ENCODE measurements around the gene TRRAP.
"Not testable (repeated sequence)": the region's sequence is repeated elsewhere in the genome, so short reads cannot be mapped to it uniquely, and the experiment has no call there.

Gene TRRAP

DNA sequence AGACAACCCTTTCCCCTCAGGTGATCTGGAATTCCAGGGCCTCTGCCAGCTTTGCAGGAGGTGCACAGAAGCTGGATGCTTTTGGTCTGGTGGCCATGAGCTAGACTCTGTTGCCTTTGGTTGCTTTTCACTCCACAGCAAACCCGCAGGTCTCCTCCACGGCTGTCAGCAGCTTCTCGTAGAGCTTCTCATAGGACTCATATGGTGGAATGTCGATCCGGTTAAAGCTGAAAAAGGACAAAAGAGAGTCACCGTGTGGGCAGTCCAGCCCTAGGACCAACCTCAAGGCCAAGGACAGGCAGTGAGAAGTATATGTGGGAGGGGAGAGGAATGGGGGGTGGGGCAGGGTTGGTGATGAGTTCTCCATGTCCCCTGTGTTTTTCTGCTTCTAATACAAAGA, 152.1 kb downstream of the TRRAP start:
- DNase-seq (ENCODE audit: low read depth): no peak

DNA sequence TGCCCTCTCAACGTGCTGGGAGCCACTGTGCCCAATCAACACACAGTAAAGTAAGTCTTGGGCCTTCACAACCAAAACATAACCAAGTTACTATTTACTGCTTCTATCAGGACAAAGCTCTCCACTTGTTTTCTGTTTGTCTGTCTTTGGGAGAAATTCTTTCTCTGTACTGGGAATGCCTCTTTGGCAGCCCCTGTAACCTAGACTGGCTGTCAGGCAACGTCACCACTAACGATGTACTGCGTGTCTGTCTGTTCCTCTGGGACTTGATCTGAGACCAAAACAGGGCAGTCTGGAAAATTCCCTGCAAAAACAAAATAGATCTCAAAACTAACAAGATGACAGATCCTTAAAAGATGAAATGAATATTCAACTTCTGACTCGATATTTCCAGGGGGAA, 152.6 kb downstream of the TRRAP start:
- no peak for DNase-seq (ENCODE audit: low read depth)

DNA sequence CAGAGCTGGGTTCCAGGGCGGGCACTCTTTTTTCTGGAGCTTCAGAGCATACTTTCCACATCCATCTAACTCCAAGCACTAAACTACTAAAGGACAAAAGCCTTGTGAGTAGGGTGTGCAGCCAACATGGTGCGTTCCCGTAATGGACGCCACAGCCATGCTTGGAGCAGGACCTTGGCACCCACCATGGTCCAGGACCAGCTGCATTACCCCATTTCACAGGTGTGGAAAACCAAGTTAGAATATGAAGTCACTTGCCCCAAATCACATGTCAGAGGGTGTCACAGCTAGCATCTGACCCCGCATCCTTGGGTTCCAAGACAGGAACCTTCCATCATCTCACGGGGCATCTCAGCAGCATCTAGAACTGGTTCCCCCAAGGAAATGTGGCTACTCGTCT, 153.2 kb downstream of the TRRAP start:
- no peak for DNase-seq (ENCODE audit: low read depth)

DNA sequence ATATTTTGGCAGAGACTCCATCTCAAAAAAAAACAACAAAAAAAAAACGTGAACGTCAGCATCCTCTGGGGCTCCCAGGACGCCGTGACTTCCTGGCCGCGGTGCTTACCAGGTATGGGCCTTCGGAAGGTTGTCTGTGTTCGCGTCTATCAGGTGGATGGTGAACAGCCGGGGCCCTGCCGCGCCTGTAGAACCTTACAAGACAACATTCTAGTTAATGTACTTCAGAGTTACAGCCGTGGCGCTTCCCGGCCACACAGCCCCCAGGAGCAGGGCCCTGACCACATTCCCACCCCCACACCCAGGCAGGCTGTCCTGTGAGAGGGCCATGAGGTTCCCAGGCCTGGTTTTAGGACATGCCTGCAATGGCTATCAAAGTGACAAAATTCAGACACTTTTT, 154.6 kb downstream of the TRRAP start:
- DNase-seq (ENCODE audit: low read depth): no peak

DNA sequence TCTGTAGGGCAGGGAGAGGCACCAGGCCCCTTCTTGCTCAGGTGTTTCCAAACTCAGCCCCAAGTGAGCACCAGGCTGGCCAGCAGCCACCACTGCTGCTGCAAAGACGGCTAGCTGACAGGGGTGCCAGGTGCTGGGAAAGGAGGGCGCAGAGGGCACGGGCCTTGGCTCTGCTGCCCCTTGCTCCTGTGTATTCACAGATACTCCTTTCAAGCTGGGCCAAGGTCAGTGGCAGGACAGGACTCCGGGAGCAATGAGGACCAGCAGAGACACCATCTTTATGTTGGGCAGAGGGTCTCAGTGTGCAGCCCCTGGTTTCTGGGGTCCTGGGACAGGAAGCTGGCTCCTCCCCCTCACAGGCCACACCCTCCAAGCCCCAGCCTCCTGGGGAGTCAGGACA, 155.4 kb downstream of the TRRAP start:
- no peak for DNase-seq (ENCODE audit: low read depth)

DNA sequence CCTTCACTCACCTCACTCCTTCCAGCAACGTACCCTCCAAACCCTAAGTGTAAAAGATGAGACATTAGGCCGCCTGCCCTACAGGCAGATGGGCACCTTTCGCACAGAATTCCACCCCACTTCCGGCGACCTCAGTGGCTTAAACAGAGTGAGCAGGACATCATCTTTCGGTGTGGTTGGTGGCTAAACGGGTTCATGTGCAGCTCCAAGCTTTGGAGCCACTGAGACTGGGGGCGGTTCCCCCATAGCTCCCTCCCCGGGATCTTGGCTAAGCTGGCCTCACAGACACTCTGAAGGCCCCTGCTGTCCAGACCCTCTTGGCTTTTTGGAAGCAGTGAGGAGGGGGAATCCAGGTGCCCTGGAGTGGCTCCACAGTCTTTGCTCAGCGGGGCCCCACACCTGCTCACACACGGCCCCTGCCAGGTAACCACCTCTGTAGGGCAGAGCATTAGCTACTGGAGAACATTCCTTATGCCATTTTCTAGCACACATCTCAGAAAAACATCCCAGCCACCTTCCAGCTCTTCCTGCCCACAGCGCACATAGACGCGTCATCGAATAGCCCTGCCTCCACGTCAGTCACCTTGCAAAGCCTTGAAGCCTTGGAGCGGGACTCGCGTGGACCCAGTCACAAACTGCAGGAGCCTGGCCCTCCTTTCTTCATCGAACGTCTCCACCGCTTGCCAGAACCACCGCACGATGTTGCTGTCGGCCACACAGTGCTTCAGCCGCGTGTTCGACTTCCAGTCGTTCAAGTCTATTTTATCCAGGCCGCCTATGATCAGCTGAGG, 156.8 kb downstream of the TRRAP start:
- DNase-seq (ENCODE audit: low read depth): no peak

DNA sequence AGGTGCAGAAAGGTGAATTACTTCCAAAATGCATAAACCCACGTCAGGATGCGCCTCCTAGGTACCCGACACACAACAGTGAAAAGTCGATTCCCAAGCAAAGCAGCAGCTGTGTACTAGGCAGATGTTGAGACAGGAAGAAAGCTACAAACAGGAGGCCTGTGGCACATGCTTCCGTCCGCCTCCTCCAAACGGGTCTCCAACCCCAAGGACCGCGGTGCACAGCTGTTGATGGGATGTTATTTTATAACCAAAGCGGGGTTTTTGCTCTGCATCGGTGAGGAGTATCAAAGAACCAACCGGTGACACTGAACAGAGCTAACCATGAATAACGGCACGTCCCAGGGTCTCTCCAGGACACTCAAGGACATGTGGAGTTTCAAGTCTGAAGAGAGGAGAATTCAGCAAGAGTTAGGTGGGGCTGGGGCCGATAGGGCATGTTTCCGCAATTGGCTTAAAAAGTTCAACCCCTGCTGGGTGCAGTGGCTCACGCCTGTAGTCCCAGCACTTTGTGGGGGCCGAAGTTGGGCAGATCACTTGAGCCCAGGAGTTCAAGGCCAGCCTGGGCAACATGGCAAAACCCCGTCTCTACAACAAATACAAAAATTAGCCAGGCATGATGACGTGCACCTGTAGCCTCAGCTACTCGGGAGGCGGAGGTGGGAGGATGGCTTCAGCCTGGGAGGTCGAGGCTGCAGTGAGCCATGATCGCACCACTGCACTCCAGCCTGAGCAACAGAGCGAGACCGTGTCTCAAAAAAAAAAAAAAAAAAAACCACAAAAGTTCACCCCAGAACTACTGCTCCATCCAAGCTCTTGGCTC, 157.6 kb downstream of the TRRAP start:
- no peak for DNase-seq (ENCODE audit: low read depth)

DNA sequence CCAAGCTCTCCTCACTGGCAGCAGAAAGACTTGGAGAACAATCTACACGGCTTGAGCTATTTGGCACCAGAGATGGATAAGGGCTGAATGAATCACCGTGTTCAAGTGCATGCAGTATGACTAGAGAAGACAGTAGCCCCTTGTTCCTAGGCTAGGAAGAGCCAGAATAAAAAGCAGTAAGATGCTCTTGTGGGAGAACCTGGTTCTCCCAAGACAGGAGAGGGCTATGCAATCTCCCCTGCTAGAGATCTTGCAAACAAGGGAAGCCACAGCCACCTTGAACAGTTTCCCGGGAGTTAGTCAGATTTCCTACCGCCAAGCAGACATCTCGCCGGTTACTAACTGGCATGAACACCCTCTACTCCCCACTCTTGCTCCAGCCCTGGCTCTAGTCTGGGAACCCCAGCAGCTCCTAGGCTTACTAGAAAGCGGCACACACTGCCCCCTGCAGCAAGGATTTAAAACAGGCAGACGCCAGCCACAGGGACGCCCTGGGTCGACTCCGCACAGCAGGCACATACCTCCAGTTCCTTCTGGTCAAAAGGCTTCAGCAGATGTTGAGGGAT, 158.3 kb downstream of the TRRAP start:
- DNase-seq (ENCODE audit: low read depth): no peak

DNA sequence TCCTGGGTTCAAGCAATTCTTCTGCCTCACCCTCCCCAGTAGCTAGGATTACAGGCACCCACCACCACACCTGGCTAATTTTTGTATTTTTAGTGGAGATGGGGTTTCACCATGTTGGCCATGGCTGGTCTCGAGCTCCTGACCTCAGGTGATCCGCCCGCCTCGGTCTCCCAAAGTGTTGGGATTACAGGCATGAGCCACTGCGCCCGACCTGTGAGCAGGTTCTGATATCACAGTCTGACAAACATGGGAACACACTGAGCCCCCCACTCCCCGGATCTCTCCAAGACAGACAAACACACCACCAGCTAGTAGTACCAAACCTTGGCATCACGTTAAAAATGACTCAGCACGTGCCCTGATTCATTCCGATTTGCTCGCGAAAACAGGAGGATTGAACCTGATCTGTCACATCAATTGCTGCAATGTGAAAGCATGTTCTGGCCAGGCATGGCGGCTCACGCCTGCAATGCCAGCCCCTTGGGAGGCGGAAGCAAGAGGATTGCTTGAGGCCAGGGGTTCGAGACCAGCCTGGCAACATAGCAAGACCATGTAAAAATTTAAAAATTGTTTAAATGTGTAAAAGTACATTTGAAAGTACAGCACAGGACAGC, 159.1 kb downstream of the TRRAP start:
- no peak for DNase-seq (ENCODE audit: low read depth)

DNA sequence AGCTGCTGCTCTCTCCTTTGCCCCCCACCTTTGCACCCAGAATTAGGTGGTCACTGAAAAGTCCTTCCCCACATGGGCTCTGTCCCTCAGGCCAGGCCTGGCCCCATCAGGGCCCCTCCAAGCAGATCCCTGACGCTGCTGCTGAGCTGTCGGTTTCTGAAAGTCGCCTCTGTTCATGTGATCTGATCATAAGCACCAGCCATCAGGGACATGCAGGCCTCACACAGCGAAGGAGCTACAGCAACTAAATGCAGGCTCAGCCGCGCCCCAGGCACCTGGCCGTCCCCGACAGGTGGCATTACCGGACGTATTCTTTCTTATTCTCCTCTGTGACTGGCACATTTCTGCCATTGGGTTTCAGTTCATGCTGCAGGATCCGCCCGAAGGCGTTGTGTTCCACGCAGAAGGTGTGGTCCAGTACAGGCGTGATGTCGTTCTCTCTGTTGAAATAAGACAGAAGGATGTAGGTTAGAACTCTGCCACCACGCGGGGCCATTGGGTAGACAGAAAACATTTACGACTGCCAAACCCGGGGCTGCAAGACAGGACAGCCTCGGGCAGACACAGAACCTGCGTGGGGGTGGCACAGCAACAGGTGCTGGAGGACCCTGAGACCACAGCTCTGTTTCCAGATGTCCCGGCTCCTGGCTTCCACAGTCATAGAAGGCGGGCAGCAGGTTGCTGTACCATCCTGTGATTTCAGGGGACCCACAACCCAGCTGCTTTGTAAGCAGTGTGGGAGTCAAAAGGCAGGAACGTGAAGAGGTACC, 159.9 kb downstream of the TRRAP start:
- DNase-seq (ENCODE audit: low read depth): no peak

DNA sequence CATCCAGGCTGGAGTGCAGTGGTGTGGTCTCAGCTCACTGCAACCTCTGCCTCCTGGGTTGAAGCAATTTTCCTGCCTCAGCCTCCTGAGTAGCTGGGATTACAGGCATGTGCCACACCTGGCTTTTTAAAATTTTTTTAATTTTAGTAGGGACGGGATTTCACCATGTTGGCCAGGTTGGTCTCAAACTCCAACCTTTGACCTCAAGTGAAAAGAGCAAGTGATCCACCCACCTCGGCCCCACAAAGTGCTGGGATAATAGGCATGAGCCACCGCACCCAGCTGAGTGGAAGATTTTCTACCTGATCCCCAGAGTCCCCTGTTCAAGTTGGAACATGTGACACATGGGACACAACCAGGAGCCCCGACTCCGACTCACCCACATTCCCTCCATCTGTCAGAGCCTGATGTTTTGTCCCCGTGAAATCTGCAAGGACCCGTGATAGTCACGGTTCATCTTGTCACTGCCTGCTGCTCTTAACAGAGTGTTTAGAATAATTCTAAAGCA, 161.1 kb downstream of the TRRAP start:
- no peak for DNase-seq (ENCODE audit: low read depth)

DNA sequence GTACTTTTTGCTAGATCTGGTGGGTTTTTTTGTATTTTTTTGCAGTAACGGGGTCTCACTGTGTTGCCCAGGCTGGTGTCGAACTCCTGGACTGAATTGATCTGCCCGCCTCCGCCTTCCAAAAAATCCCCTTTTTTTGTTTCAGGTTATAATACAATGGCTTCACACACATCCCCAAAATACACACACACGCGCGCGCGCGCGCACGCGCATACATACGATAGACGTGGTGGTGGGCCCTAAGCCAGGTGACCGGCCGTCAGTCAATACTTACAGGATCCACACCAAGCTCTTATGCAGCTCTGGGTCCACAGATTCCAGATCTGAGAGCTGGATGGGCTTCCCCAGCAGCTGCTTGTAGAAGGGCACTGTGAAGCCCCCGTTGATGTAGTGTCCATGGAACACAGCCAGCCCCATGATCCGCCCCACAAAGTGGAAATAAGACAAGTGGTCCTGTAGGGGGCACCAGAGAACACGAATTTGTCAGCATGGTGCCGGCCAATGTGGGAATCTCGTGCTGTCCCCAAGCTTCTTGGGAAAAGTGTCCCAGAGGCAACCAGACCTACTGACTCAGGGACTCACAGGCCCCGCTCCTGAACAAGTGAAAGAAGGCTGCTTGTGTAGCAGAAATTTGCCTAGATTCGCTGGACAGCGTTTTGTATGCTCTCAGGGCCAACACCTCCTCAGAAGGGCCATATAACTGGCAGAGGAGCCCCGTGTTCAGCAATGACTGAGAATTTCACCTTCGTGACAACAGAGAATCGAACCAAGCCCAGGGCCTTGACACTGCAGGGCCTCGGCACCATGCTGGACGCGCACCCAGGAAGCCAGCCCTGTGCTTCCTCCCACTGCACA, 162.0 kb downstream of the TRRAP start:
- DNase-seq (ENCODE audit: low read depth): peak; percentile 34

DNA sequence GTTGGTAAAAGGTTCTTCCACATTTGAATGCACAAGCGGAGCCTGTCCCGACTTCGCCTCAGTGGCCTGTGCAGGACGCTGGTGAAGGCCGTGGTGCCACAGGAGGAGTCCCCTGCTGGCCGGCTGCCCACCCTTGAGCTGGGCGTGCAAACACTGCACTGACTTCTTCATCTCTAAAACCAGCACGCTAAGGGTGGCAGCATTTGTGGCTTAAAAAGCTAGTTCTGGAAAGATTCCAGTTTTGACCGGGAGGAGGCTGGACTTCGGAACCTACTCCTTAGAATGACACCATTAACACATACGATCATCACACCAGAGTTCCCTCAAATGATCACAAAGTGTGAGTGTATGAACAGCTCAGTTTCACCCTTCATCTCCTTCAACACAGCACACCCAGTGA, 163.2 kb downstream of the TRRAP start:
- no peak for DNase-seq (ENCODE audit: low read depth)

DNA sequence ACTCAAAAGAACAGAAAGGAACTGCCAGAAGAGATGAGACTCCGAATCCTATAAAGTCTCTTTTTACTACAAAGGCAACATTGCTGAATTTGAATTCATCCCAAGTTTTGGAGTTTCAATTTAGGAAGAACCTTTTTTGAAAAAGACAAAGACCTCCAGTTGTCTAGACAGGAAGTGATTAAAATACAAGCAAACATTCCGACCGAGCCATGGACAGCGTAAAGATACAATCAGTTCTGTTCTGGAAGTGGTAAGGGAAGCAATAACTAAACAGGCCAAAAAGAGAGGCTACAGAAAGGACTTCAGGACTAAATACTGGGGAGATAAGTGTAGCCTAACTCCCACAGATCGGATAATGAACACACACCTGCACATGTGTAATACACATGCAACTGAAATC, 164.6 kb downstream of the TRRAP start:
- no peak for DNase-seq (ENCODE audit: low read depth)

DNA sequence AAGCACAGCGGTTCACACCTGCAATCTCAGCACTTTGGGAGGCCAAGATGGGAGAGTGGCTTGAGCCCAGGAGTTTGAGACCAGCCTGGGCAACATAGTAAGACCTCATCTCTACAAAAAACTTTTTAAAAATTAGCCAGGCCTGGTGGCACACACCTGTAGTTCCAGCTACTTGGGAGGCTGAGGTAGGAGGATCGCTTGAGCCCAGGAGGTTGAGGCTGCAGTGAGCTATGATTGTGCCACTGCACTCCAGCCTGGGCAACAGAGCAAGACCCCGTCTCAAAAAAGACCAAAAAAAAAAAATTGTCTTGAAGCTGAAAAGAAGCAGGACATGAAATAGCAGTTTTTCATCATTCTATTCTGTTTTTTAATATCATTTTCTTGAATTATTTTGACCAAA, 166.5 kb downstream of the TRRAP start:
- not testable (repeated sequence) for DNase-seq (ENCODE audit: low read depth)

DNA sequence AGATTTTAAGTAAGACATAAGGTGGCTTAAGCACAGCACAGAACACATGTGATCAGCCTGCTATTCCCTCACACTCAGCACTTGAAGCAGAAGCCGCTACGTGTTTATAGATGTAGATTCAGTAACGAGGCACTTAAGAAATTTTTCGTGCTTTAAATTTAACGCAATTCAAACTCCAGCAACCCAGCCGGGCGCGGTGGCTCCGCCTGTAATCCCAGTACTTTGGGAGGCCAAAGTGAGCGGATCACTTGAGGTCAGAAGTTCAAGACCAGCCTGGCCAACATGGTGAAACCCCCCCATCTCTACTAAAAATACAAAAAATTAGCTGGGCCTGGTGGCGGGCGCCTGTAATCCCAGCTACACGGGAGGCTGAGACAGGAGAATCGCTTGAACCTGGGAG, 167.9 kb downstream of the TRRAP start:
- DNase-seq (ENCODE audit: low read depth): not testable (repeated sequence)

DNA sequence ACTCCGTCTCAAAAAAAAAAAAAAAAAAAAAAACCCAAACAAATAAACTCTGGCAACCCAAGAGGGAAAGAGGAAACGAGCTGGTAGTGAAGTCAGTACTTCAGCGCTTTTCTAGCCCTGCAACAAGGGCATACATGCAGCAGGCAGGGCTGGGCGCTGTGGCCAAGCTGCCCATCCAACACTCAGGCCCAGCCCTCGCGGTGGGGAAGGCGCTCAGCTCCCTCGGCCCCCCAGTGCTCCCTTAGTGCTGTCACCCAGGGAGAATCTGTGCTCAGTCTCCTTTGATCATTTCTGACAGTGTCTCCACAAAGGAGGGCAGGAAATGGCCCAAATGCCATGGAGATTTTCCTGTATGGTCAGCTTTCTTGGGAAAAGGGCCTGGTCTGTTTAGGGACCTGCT, 168.4 kb downstream of the TRRAP start:
- DNase-seq (ENCODE audit: low read depth): no peak

DNA sequence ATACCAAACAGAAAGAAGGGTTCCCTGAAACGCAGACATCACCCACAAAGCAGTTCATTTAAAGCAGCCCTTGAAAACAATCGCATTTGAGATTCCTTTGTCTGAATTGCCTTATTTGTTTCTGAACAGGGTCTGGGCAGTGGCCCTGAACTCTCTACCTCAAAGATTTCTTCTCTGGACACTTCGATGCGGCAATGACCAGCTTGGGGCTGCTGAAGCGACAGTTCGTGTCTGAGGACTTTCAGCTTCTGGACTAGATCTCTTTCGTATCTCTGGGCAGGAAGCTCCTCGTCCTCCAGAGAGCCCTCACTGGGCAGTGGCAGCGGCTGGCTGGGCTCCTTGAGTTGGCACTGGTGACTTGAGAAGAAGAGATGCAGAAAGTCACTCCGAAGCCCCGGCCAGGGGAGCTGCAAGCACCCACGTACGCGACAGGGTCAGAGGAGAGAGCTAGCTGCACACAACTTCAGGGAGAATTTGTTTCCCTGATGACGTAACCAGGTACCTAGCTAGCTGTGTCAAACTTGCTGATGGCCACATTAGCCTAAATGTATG, 169.3 kb downstream of the TRRAP start:
- no peak for DNase-seq (ENCODE audit: low read depth)

DNA sequence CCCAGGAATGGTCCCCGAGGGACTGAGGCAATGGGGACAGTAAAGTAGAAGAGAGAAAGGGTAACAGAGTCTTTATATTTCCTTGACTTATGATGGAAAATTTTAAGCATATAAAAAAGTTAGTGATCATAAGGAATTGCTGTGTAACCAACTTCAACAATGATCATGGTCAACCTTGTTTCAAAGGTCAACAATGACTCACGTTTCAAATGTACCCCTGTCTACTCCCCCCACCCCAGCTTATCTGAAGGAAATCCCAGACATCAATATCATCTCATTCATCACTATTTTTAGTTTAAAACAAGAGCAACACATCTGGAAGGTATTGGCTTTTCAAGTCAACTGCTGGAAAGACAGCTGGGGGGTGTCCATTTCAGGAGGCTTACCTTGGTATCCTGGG, 172.6 kb downstream of the TRRAP start:
- no peak for DNase-seq (ENCODE audit: low read depth)

DNA sequence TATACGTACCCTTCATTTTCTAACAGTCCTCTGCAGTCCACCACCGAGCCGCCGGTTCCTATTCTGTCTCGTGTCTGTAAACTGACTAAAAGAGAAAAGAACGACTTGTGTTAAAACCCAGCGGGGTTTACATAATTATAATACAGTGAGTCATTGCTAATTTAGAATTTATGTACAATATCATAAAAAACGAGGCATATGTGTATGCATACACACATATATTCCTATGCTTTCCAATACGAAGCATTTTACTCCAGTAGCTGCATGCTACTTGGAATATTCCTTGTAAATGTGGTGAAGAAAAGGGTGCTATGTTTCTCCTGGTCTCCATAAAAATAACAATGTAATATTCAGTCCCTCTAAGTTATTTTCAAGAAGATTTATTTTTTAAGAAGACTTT, 176.4 kb downstream of the TRRAP start:
- no peak for DNase-seq (ENCODE audit: low read depth)
